VCaP (cell line): ENCODE measurements around the gene GIT1.
A peak's percentile ranks its signal among the peaks of the same experiment; 100 is the strongest.

Source experiments
- H3K27ac ChIP-seq: fragments of 450-650 bp; 2 replicates; pipeline ENCODE4 v1.5.1; 2017
- CTCF ChIP-seq: fragments of 450-650 bp; conservative IDR thresholded peaks from 2 replicates; pipeline ENCODE4 v1.5.1; 2017; ENCODE audit warnings: mild to moderate bottlenecking, moderate library complexity

The GIT1 gene

GRCh38 chr17:29570521-29570920, 18.9 kb downstream of the GIT1 start:
- peak overlapping the region; percentile 89 for H3K27ac ChIP-seq
- TF ChIP-seq CTCF, result no peak

- H3K27ac ChIP-seq, result peak overlapping the region; percentile 89
- TF ChIP-seq CTCF, result no peak
Measured at GRCh38 chr17:29569245-29569950, 20.1 kb downstream of the GIT1 start.

GRCh38 chr17:29568331-29569244, 20.9 kb downstream of the GIT1 start, which contains the start of gene TP53I13:
TP53I13 (plus strand) TSS chr17:29568701; CDS start chr17:29568759, 58 bp downstream.
- H3K27ac ChIP-seq, result peak within 1 kb of the TSS; percentile 89
- TF ChIP-seq CTCF, result 0 out of 2 replicates have a peak, but pooled peaks have one; percentile 14

- peak; percentile 74 for TF ChIP-seq CTCF
- H3K27ac ChIP-seq, result peak overlapping the region; percentile 89
Measured at GRCh38 chr17:29567554-29568330, 21.7 kb downstream of the GIT1 start.

- peak overlapping the region; percentile 89 for H3K27ac ChIP-seq
- TF ChIP-seq CTCF, result no peak
Measured at GRCh38 chr17:29567304-29567553, 22.2 kb downstream of the GIT1 start.

GRCh38 chr17:29566473-29567303, 22.8 kb downstream of the GIT1 start, which contains the start of gene ABHD15:
ABHD15 (minus strand) TSS chr17:29567037; CDS start chr17:29566966, 71 bp downstream.
- TF ChIP-seq CTCF, result peak; percentile 18; the same call in 1 of the 2 replicates
- H3K27ac ChIP-seq, result peak within 1 kb of the TSS; percentile 89
